NCI-H128 (cell line): Measurements from ENCODE around the gene ADGRG6.

ENCODE experiments used
- DNase-seq: peaks from one replicate; lab custom pipeline; 2025; ENCODE audit not compliant: unreplicated experiment; lab: John Stamatoyannopoulos, UW

The ADGRG6 gene

DNA sequence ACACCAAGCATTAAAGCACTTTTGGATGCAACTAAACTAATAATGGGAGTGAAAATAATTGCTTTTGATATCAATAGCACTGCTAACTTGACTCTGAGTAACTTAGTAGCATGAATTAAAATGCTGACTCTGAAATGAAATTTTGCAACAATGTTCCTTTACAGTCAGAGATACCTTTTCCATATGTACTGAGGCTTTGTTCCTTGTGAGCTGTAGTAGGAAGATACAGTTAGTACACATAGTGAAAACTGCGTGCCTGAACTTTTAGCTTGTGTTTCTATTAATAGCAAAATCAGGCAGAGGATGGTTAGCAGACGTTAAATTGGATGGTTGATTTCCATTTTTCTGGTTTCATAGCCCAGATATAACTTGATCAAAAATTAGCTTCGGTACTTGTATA, 18.6 kb downstream of the ADGRG6 start:
- no peak for DNase-seq

DNA sequence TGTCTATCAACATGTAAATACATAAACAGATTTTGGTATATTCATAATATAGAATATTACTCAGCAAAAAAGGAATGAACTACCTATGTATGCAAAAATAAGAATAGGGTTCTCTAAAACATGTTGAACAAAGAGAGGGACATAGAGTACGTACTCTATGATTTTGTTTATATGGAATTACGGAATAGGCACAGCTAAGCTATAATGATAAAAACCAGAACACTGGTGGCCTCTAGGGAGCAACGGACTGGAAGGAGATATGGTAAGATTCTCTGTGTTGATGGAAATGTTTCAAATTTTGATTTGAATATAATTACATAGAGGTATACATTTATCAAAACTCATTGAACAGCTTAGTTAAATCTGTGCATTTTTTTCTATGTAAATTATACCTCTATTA, 19.6 kb downstream of the ADGRG6 start:
- DNase-seq: no peak

DNA sequence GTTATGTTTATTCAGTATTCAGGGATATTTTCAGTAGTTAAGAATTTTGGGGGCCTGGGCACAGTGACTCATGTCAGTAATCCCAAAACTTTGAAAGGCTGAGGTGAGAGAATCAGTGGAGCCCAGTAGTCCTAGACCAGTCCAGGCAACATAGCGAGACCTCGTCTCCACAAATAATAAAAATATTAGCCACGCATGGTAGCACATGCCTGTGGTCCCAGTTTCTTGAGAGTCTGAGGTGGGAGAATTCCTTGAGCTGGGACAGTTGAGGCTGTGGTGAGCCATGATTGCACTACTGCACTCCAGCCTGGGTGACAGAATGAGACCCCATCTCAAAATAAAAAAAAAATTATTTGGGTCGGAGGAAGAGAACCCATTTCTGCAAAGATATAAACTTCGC, 20.3 kb downstream of the ADGRG6 start:
- no peak for DNase-seq

DNA sequence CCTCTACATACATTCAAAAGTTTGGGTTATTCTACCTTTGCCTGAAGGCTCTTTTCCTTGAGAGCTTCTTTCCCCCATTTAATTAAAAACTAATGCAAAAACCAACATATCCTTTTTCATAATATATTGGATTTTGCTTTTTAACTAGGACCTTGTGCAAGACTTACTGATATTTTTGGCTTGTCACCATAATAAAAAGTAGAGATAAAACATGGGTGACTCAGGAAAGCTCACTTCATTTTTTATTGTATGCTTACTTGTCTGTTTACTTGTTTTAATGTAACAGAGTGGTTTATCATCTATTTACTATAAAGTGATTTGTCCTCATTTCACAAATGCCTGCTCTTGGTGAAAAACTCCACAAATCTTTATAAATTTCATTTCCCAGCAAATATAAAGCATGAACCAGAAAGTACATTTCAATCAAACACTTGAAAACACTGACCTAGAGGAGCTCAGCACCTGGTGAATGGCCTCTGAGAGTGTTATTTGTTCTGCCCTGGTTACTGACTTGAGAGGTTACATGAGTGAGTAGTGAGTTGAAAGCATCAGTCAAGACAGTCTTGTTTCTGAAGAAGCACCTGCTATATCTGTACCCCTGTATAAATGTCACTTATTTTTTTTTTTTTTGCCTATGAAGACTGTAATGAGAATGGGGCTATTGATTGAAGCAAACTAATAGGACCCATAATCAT, 20.8 kb downstream of the ADGRG6 start:
- DNase-seq: no peak

DNA sequence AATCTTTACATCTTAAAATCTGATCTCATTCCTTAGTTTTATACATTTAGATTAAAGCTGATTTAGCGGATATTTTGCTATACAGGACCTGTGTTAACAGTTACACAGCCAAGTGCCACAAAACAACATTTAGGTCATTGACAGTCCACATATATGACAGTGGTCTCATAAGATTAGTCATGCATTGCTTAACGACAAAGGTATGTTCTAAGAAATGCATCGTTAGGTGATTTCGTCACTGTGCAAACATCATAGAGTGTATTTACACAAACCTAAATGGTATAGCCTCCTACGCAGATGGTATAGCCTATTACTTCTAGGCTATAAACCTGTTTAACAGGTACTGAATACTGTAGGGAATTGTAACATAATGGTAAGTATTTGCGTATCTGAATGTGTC, 21.6 kb downstream of the ADGRG6 start:
- DNase-seq: no peak

DNA sequence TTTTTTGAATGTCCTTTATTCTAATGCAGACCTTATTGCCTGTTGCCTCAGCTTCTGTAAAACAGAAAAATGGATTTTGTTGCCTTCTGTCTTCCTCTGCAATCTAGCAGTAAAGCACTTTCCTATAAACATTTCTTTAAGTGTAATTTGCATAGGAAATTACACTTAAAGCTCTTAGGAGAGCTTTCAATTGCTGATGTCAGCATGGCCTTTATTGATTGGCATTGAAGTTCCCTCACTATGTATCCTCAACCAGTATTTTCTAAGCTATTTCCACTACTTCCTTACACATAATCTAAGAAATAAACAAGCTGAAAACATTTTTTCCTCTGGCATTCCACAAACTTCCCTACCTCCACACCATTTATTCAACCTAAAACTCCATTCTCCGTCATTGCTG, 22.3 kb downstream of the ADGRG6 start:
- DNase-seq: no peak

DNA sequence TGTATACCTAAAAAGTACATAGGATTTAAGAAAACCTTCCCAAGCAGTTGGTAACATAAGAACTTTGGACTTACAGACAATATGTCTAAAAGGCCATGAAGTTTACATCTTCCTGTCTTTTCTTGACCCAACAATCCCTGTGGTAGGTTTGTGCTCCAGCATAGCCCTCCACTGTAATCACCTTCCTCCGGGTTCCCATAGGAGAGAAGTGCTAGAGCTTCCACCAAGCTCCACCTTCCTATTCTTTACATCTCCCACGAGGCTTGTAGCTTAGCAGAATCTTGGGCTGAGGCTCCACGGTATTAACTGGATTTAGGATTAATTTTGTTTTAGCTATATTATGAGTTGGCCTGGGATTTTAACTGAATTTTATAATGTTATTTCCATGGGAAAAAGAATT, 23.3 kb downstream of the ADGRG6 start:
- no peak for DNase-seq

DNA sequence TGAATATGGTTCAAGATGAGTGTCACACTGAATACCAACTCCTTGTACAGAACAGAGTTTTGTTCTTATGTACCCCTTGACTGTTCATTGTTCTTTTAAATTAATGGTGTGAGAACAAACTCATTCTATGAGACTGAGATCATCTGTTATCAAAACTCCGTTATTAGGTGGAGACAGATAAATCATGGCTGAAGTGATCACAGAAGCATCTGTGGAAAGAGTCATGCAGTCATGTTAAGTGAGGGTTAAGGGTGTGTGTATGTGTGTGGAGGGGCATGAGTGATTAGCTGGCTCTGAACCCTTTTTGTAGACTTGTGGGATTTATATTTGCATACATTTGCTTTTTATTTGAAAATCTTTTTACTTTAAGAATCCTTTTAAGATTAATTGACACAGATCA, 24.7 kb downstream of the ADGRG6 start:
- DNase-seq: no peak

DNA sequence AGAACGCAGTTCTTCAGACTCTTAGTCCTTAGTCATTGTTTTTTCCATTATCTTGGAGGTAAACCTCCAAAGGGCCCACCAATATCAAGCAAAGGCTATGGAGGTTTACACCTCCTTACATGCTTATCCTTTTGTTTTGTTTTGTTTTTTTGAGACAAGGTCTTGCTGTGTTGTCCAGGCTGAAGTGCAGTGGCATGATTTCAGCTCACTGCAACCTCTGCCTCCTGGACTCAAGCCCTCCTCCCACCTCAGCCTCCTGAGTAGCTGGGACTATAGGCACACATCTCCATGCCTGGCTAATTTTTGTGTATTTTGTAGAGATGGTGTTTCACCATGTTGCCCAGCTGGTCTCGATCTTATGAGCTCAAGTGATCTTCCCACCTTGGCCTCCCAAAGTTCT, 26.3 kb downstream of the ADGRG6 start:
- no peak for DNase-seq

DNA sequence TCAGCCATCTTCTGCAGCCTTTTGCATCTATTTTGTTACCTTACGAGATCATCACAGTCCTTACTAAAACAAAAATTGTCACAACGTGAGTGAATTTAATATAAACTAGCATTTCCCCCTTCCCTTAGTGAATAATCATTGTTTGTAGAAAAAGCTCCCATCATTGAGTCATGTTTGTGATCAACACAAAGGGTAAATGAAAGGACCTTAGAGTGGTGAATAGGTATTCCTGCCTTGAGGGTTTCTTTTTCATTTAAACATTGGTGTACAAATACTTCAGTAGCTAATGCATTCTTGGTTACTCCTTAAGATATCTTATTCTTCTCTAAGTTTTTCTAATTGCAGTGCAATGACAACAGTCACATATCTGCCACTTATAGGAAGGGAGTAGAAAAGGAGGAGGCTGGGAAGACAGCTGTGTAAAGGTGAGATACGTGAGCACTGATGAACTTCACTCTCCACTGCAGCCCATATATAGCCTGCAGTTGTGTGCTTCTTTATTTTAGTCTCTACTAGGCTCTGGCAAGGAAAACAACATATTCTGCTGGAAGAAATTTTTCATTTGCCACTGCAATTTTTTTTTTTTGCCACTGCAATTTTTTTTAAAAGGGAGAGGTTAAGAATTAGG, 27.8 kb downstream of the ADGRG6 start:
- DNase-seq: no peak

DNA sequence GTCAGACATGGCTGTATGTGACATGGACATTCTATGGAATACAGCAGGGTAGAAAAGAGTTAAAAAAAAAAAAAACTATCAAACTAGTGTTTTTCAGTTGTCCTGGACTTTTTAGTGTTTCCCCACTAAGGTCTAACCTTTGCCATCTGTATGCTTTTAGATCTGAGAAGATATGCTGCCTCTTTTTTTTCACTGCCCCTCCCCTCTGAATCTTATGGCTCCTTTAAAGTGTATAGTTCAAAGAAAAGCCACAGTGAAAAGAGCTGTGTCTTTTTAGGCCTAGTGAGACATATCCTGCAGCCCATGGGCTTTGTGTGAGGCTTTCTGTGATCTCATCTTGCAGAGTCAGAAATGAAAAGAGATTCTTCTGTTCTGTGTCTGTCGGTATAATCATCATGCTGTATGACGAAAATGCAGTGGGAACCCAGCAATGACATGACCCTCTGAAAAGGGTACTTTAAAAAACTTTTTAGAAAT, 29.3 kb downstream of the ADGRG6 start:
- no peak for DNase-seq

DNA sequence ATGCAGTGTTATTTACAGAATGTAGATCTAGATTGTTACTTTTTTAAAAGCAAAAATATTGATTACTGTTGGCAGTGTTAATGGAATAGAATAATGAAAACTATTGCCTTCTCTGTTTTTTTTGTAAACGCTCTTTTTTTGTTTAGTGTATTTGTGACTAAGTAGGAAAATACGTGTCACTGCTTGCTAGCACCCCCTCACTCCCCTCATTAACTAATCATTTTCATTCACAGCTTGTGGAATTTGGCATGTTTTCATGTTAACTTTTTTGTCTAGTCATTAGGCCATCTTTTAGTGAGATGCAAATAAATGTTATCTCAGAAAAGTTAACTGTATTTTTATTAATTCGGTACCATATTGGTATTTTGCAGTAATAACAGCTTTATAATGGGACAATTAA, 29.8 kb downstream of the ADGRG6 start:
- no peak for DNase-seq

DNA sequence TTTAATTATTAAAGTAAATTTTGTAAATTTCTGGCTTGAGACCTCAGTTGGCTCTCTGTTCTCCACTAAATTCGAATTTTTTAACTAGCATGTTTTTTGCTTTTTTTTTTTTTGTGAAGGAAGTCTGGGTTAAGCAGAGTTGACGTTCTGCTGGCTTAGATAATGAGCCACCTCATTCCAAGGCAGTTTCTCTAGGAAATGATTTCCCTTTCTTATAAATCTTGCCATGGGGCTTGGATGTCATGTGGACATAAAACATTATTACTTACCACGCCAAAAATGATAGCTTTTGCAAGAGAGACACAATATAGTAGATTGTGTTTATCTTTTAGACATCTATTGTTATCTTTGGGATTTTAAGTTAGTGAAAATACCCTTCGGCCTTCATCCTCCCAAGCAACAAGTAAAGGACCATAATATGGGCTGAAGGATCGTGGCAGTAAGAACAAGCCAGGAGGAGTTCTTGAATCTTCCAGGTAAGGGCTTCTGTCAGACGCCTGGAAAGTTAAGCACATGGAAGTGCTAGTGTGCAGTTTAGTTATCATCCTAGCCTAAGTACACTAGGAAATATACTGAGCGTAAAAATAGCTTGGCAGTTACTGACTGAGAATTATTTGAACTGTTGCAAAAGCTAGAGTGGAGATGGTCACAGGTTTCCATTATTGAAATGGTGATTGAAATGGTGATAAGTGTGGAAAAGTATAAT, 30.7 kb downstream of the ADGRG6 start:
- DNase-seq: no peak

DNA sequence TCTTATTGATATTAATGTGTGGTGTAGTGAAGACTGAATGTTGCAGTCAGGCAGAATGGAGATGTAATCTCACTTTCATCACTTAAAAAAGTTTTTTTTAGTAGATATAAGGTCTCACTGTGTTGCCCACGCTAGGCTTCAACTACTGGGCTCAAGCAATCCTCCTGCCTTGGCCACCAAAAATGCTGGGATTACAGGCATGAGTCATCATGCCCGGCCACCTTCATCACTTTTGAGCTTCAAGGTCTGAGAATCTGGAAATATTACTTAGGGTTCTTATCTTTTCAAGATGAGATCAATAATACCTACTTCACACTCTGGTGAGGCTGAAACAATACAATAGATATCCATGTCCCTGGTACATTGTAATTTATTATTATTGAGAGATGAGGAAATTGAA, 31.6 kb downstream of the ADGRG6 start:
- DNase-seq: no peak

DNA sequence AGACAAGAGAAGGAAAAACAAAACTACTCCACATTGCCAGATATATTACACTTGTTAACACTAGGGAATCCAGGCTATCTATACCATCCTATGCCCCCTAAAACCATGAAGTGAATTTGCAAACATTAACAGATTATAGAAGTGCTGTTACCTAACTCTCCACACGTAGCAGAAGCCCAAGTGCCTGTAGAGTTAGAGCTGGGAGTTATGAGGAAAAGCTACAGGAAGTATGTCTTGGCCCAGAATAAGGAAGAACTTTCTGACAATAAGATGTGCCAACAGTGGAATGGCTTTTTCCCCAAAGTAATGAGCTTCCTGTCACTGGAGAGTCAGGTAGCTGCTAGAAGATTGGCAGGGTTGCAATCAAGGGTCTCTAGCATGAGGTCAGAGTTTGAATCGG, 32.5 kb downstream of the ADGRG6 start:
- no peak for DNase-seq

DNA sequence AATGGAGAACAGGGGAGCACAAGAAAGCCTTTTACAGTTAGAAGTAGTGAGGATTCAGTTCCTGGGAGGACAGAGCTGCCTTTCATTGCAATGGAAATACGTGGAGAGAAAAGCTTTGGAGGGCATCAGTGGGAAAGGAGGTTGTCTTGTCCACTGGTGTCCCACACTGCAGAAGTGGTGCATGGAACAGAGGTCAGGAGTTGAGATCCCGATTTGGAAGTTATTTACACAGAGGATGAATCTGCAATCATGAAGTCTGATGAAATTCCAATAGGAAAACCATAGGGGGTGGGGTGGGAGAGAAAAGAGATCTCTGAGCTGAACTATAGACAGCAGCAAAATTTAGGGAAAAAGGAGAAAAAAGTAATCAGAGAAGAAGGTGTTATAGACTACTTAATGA, 33.6 kb downstream of the ADGRG6 start:
- DNase-seq: no peak

DNA sequence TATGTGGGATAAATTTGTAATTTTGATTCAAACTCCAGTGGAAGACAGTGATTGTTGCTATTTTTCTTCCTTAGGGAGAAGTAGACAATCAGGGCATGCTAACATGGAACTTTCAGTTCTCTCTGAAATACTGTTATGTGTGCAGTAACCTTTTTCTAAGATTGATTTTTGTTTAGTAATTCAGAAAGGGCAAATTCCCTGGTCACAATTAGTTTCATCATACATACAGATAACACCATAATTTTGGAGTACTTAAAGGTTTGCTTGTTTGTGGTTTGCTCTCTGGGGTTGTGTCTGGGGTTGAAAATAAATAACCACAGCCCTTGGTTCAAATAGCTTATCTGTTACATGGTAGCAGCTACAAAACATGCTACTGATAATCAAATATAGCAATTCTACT, 34.4 kb downstream of the ADGRG6 start:
- DNase-seq: no peak

DNA sequence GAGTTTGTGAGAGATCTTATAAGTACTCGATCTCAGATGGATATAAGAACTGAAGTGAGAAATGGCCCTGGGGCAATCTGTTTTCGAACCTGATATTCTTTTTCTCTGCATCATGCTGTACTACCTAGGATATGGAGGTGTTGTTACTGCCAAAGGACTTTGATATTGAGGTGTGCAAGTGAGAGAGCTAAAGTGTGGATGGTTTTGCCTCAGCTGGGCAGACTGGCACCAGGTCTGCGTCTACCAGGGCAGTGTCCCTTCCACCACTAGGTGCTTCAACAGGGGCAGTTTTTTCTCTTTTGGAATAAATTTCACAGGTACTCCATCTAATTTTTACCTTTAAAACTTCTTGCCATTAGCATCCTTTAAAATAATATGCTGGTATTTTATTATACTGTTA, 35.0 kb downstream of the ADGRG6 start:
- no peak for DNase-seq

DNA sequence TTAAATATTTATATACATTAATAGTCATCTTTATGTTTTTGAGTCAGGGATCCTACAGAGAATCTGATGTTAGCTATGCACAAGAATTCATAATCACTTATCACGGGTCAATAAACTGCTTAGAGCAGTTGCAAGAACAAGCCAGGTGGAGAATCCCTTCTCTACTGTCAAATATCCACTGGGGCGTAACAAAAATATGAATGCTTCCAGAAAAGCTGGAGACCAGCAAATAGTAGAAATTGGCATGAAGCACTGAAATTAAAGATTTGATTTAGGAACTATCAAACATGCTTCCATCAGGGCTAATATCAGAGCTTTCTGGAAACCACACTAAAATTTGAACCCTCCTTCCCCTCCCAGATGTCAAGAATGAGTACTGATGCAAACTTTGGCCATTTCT, 37.3 kb downstream of the ADGRG6 start:
- no peak for DNase-seq

DNA sequence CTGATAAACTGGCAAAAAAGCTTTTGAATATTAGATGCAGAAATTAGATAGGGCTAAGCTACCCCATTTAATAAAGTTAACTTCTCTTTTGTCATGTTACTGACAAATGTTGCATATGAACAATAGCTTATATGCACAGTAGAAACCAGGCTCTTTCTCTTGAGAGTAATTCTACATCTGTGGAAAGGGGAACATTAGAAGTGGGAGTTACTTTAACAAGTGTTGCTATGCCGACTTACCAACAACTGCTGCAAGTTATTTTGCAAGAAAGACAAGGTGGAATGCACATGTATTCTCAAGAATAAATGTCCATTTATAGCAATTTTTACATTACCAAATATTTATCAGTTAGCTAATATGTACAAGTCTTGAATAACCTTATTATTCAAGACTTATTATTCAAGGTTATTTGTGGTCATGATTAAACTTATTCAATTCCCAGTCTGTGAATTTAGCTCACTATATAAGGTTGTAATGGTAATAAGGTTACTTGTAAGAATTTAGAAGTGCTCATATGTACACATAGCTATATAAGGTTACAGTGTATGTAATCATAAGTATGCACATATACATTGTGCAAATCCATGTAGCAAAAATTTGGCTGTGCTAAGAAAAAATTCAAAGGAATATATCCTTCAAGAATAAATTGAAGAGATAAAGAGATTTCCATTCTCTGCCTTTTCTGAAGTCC, 38.3 kb downstream of the ADGRG6 start:
- no peak for DNase-seq

DNA sequence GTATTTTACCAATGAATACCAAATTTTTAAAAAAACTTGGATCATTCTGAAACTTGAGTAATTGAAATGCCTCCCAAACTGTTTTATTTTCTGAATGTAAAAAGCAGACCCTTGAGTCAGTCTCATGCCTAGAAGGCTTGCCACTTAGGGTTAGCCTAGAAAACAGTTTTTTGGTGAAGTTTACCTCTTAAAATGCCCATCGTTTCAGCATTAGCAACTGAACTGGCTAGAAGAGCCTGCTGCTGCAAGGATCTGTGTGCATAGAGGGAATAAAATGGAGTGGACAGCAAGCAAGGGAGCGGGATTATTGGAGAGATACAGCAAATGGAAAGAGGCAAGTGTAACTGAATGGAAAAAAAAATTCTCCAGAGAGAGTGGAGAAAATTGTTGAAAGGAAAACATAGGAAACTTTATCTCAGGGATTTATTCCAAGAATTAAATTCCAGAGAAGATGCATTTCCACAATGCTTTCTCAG, 40.1 kb downstream of the ADGRG6 start:
- DNase-seq: no peak

DNA sequence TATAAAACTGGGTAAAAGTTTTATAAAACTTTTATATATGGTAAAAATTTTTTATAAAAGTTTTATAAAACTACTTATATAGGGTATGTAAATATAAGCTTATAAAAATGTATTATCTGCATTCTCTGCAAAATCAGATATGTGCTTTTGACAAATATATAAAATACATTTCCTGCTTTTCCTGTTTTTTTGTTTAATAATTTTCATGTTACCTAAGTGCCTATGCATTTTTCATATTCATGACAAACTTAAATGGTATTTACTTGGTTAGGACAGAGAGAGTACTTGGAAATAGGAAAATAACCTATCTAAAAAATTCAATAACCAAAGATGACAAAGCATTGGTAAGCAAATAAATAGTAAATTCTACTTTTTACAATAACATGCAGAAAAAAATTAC, 41.2 kb downstream of the ADGRG6 start:
- DNase-seq: no peak
